Skin epidermis (tissue), 12 donors: ENCODE results near the gene LCP1.
"Not testable (repeated sequence)": the region's sequence is repeated elsewhere in the genome, so short reads cannot be mapped to it uniquely, and the experiment has no call there.

Experiments
- H3K27ac ChIP-seq, 21 experiments: fragments of 200-600 bp; sonication (generic) in 11 of 21; one replicate each; pipeline ENCODE4 v1.5.0; 2020; ENCODE audit warnings: mild to moderate bottlenecking in 3 of 21, inconsistent platforms in 2 of 21, moderate library complexity in 2 of 21
- H3K4me3 ChIP-seq, 7 experiments: fragments of 200-600 bp; sonication (generic) in 2 of 7; one replicate each; pipeline ENCODE4 v1.5.0; 2020; ENCODE audit warnings: inconsistent platforms in 2 of 7, mild to moderate bottlenecking in 2 of 7, moderate library complexity in 1 of 7

Gene LCP1

DNA sequence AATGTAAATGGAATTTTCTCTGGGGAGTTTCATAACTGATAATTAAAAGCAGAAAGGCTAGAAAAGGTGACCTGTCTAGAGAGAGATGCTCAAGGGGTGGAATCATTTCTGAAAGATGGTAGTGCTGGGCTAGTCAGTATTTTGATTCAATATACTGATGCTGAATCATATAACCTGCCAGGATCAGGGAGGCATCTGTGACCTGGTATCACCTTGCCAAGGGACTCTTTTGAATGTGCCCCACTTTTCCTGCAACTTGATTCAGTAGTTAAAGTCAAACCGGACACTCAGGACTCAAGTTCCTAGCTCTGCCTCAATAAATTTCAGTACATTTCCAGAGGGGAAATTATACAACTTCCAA, 15.8 kb downstream of the LCP1 start:
- no peak overlapping the region for H3K4me3 ChIP-seq
- H3K27ac ChIP-seq: peak overlapping the region in 1 of 21 experiments; percentile 12

DNA sequence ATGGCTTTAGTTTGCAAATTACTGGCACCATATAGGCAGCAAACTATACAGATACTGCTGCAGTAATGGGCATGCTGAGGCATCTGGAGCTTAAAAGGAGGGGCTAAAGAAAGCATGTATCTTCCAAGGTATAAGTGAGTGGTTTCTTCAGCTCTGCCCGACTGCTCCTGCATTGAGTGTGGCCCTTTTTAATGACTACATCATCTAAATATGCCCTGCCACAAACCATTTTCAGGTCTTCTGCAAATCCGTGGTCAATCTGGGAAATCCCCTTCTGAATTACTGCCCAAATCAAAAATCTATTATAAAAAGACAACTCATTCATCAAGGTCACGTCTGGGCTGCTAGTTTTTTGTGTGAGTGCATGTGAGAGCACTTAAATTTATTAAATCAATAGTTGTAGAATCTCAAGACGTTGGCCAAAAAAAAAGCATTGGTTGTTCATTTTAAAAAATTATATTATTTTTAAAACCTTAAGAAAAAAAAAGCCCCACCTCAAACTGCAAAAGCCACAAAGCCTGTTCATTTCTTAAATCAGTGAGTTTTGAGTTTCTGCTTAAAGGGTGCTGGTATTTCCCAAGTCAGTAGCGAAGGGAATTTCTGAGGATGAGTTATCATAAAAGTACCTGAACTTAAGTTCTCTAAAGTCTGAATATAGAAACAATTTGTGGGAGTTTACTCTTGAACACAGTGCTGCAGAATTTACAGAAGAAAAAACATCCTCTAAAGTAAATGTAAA, 16.3 kb downstream of the LCP1 start:
- peak overlapping the region in 1 of 21 experiments; percentile 43 for H3K27ac ChIP-seq
- no peak overlapping the region for H3K4me3 ChIP-seq

DNA sequence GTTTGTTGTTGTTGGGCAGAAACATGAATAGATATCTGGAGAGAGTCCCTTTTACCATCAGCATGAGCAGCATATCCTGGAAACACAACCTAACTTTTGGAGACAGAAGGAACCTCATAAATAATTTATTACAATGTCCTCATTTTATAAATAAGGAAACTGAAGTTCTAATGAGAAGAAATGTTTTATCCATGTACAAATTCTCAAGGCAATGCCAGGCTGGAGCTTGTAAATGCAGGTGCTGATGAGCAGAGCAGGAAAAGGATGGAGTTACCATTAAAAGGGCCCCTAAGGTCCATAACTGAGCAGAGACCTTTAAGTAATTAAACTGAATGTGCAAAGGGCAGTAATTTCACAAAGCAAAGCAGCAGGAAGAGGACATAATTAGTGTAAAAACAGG, 17.3 kb downstream of the LCP1 start:
- Histone ChIP-seq H3K4me3 (no peak overlapping the region), H3K27ac (peak overlapping the region in 1 of 21 experiments; percentile 43)

DNA sequence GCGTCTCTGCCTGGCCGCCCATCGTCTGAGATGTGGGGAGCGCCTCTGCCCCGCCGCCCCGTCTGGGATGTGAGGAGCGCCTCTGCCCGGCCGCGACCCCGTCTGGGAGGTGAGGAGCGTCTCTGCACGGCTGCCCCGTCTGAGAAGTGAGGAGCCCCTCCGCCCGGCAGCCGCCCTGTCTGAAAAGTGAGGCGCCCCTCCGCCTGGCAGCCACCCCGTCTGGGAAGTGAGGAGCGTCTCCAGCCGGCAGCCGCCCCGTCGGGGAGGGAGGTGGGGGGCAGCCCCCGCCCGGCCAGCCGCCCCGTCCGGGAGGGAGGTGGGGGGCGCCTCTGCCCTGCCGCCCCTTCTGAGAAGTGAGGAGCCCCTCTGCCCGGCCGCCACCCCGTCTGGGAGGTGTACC, 19.2 kb downstream of the LCP1 start:
- H3K4me3 ChIP-seq, H3K27ac ChIP-seq: not testable (repeated sequence)

DNA sequence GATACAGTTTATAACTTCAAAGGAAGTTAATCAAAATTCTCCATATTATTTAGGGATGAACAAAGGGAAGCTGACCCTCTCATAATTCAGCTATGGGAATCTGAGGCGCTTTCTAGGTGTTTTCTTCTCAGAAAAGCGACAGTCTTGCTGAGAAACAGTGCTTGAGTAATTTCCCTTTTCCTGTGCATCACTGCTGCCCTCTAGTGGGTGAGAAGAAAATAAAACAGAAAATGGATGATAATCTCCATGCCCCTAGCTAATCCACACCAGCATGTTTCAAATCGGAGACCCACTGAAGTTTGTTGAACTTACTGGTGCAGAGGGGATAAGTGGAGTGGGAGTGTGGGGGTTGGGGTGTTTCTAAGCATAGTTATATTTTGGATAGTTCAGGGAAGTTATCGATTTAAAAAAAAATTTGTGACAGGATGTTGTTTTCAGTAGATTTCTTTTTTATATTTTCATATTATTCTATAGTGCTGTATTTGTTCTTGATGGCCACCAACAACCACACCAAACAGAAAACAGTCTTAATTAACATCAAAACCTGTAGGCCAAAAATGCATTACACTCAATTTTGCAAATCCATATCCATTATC, 21.4 kb downstream of the LCP1 start:
- peak overlapping the region in 2 of 21 experiments; percentile 38 to 44 for H3K27ac ChIP-seq
- no peak overlapping the region for H3K4me3 ChIP-seq

DNA sequence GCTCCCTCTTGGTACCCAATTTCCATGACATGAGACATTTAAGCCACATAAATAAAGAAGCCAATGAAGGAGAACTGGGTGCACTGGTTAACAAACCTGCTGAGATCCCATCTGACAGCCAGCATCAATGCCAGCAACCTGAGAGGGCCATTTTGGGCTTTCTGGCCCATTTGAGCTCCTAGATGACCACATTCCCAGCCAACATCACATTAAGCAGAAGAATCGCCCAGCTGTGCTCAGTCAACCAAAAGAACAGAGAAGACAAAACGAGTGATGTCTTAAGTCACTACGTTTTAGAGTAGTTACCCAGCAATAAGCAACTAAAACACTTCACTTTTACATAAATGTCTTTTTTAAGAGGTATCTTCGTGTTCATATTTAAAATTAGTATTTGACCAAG, 21.9 kb downstream of the LCP1 start:
- Histone ChIP-seq H3K27ac (peak overlapping the region in 2 of 21 experiments; percentile 38 to 44), H3K4me3 (no peak overlapping the region)

DNA sequence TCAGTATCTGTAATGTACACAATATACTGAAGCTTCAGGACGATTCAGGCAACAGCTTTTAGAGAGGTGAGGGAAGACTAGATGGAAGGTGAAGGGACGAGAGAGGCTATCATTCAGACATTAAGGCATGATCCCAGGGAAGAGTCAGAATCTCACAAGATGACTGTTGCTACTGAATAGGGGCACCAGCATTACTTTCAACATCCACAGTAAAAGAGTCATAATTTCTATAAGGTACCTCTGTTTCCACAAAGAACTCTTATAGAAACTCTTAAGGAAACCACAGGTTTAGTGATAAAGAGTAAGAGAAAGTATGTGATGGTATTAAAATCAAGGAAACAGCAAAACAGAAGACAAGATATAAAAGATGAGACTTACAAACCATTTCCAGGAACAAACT, 23.0 kb downstream of the LCP1 start:
- H3K4me3 ChIP-seq: no peak overlapping the region
- H3K27ac ChIP-seq: no peak overlapping the region

DNA sequence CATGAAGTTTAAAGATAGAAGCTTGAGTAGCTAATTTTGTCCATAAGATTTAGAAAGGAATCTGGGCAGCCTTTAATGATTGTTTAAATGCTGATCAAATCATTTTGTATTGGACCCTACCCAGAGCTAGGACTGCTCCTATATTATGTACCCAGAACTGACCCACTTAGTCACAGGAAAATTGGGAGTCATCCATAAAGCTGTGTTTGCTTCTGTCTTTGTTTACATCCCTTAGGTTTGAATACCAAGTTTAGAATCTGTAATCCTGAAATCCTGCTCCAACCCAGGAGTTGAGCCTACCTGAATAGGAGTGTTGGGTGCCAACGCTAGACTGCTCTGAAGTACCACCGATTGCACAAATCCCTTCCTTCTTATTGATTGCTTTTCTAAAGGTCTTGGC, 23.8 kb downstream of the LCP1 start:
- Histone ChIP-seq H3K27ac (no peak overlapping the region), H3K4me3 (no peak overlapping the region)

DNA sequence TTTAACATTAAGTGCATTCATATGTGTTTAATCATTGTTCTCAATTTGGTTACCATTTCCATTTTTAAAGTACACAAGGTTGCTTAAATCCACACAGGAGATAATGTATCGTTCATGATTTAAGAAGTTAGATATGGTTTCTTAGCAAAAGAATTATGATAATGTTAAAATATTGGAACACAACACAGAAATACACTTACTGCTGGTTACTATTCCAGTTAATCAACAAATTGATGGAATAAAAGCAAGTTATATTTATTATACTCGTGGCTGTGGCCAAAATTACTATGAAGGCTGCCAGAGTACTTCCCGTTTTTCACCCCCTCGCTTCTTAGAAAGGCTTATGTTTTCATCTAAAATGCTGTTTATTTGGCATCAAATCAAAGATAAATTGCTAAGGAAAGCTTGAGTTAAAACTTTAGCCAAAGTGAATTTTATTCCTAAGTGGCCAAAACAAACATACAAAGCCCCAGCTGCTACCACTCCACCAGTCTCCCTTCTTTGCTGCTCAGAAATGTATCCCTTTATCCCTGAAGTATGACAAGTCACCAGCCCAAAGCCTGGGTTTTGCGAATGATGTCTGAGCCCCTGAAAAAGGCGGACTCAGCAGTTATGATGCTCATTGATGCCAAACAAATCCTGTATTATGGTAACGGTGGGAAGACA, 27.7 kb downstream of the LCP1 start:
- H3K27ac ChIP-seq: no peak overlapping the region

DNA sequence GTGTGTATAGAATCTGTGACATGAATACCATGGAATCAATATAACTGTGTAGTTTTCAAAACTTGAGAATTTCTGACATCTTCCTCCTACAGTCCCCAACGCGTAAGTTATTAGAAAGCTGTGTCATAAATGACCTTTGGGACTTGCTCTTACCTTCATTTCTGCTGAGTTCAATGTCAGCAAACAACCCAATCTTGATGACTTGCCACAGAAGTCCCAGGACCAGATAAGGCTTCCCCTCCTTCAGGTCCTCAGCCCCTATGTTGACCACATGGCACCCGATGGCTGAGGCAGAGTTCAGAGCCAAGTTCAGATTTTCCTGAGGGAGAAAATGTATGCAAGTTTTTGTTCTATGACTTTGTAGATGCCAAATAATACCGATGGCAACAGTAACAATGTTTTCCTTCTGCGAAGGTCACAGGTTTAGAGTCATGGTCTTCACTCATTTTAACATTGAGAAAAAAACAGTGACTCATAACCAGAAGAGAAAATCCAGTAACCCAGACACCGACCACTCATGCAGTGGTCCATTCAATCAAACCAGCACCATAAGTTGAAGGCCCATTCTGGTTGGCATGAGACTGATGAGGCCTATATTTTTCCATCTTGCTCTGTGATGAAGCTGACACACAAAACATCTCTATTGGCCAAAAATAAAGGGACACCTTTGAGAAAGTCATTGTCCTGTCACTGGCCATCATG, 29.2 kb downstream of the LCP1 start:
- no peak overlapping the region for H3K4me3 ChIP-seq
- no peak overlapping the region for H3K27ac ChIP-seq

More for the DNA sequence above, 27.7 kb downstream of the LCP1 start:
- no peak overlapping the region for H3K4me3 ChIP-seq

DNA sequence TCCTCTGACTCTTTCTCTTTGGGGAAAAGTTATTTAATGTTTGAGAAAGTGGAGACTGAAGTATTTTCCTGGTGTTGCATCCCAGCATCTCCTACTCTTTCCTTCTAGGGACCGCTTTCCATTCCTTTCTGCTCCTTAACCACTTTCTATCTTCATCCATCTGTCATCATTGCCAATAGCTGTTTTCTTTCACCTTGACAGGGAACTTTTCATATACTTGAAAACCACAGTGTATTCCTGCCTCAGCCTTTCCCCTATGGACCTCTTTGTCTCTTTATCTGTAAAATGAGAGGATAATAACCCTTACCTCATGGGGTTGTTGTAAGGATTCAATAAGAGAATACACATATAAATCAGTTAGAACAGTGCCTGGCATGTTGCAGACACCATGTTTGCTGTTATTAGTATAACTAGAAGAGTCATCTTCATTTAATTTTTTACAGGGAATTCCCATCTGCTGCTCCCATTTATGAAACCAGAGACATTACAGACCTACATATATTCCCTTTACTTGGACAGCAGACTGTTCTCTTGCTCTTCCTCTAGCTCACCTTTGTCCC, 31.8 kb downstream of the LCP1 start:
- no peak overlapping the region for H3K27ac ChIP-seq
- H3K4me3 ChIP-seq: no peak overlapping the region

DNA sequence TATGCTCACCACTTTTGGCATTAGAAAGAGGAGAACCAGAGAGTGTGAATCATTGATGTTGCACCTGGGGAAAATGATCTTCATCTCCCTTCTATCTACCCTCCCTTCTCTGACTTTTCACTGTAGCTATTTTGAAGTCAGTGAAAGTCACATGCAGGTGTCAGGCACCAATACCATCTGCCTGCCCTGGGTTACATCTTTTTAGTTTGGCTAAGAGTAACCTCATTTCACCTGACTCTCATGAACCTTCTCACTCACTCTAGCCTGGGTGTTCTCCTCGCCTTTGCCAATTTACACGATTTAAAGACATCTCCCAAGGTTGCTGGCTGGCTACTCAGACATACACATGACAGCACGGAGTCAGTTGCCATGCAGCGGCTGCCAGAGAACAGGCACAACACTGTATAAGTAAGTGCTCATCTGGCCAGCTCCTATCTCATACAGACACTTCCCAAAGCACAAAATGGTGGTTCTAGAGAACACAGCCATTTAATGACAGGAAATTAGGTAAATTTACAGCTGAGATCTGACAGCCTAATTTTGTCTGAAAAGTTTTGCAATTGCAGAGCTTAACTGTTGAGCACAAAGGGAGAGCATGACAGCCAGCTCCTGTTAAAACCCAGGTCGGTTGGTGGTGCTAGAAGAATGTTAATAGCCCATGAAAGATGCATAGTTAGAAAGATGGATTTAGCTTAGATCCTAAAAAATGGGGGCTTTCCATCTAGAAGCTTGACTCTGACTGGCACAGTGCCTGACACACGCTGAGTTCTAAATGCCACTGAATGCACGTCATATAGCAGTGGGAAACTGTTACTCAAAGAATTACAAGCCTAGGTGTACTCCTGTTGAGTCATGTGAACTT, 32.5 kb downstream of the LCP1 start:
- Histone ChIP-seq H3K4me3 (no peak overlapping the region), H3K27ac (no peak overlapping the region)

DNA sequence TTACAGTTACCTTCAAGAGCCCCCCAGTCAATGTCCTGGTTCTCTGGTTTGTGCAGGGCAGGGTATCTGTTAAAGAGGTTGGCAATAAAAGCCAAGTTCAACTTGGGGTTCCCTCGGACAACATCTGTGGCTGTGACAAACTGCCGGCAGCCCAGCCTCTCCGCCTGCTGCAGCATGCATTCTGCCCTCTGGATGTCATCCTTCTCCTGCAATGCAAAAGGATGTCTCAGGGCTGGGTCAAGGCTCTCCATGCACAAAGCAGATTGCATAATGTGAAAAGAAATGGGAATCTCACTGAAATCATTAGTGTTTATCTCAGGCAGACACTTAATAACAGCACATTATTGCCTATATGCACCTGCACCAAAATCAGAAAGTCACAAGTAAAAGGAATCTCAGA, 35.1 kb downstream of the LCP1 start:
- Histone ChIP-seq H3K4me3 (no peak overlapping the region), H3K27ac (no peak overlapping the region)

DNA sequence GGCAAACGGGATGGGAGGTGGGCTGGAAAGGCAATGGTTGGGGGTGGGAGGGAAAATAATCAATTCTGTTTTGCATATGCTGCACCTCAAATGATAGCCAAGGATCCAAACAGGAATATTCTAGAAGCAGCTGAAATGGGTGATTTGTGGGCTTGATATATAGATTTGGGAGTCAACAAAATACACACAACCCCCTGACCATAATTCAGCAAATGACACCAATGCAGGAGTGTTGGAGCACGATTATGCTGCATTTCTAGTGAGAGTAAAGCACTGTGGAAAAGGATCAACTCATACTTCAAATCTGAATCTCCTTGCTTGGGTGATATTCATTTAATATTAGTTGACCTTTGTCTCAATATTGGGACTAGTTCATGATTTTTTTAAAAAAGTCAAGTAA, 36.0 kb downstream of the LCP1 start:
- no peak overlapping the region for H3K27ac ChIP-seq
- no peak overlapping the region for H3K4me3 ChIP-seq

DNA sequence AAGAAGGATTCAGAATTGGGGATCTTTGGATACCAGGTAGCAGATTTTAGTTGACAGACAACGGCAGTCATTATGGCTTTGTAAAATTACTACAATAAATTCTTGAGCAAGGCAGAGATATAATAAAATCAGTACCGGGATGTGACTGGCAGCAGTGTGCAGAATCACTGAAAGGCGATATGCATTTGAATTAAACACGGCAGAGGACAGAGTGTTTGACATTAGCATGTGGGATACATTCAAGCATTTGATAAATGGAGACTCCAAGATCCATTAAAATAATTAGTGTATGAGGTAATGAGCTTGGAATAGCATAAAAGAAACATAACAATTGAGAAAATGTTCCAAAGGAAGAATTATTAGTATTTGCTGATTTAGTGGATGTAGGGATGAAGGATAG, 36.8 kb downstream of the LCP1 start:
- H3K27ac ChIP-seq: no peak overlapping the region

DNA sequence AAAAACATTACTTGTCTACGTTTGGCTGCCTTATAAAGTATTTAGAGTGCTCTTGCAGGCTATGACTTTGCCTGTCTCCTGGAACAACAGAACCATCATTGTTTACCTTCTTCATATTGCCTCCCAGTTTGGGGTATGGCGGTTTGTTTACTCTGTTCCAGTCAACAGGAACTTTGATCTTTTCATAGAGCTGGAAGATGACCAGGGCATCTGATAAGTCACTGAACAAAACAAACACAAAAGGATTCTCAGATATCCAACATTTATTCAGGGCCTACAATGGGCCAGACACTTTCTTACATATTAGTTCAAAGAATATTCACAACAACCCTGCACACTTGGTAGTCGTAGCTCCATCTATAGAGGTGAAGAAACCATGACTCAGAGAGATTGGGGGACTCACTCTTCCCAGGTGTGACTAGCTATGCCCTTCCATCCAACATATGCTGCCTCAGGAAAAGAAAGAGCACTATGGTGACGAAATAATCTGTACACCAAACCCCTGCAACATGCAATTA, 38.7 kb downstream of the LCP1 start:
- H3K4me3 ChIP-seq: no peak overlapping the region
- no peak overlapping the region for H3K27ac ChIP-seq

More for the DNA sequence above, 36.8 kb downstream of the LCP1 start:
- no peak overlapping the region for H3K4me3 ChIP-seq

DNA sequence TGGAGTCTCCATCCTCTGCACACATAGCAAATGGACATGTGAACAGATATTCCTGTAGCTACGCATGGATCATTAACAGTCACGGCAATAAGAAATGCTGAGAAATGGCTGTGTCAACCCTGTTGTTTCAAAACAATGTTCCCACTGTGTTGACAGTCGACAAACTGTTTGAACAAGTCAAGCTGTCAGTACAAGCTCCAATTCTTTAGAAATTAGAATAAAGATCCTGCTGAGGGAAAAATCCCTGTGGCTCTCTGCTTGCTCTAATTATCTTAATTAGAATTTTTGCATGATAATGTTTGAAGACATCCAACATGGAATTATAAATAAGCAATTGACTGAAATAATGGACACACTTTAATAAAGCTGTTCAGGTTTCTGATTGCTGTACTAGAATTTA, 39.2 kb downstream of the LCP1 start:
- Histone ChIP-seq H3K27ac (no peak overlapping the region), H3K4me3 (no peak overlapping the region)

DNA sequence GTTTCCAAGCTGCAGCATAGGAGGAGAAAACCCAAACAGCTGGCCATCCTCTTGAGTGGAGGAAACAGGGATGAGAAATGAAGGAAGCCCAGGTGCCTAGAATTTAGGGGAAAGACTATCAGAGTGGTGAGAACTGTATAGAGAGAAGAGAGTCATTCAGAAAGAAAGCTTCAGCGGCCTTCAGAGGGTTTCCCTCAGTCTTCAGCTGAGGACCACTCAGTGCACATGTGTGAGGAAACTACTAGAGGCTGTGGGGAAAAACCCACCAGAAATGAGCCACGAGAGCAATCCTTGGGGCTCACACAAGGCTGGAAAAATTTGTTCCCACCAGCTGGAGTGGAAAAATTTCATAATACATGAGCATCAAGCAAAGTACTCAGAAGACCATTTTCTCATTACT, 41.9 kb downstream of the LCP1 start:
- H3K4me3 ChIP-seq: no peak overlapping the region
- H3K27ac ChIP-seq: no peak overlapping the region

DNA sequence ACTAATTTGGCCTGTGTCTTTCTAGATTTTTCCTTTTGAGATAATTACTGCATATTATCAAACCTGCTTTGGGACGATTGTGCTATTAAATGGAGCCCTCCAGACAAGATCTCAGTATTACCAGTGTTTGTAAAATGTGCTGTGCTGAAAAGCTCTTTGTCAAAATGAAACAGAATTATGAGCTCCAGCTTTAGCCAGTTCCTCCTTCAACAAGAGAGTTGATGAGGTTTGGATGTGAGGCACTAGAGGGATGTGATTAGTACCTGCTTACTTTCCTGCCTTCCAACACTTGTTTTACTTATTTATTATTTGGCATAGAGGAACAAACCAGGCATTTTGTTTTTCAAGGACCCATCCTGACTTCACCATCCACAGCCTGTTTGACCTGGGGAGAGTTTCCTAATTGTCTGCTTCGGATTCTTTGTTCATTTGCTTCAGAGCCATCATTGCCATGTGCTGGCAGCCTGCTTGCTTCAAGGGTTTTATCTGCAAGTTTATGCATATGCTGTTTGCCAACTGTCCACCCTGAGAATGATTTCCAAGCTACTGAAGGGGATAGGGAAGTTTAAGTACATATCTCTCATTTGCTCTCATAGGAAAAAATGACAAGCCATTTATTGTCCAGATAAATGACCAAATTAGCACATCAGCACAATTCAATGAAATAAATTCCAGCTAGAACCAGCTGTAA, 44.2 kb downstream of the LCP1 start:
- Histone ChIP-seq H3K27ac (no peak overlapping the region), H3K4me3 (no peak overlapping the region)
